ENCODE results near the gene MIDN.
A peak's percentile ranks its signal among the peaks of the same experiment; 100 is the strongest.

The MIDN gene

GRCh38 chr19:1219786-1220476 is 28.5 kb upstream of the MIDN start:
- Histone ChIP-seq H3K9ac (peak overlapping the region in 2 of 11 experiments; percentile 29 to 34; a peak in 2 of 22 replicates), H3K4me3 (no peak overlapping the region)

GRCh38 chr19:1220477-1220930 is 27.9 kb upstream of the MIDN start:
- Histone ChIP-seq H4K20me1 (peaks cover 92 to 100% (median 97%) of the 10 kb centered on the region in 11 experiments), H3K9ac (0 out of 22 replicates have a peak overlapping the region, but pooled peaks of 1 of the 11 experiments have one; percentile 18), H3K27ac (no peak overlapping the region), H3K27me3 (no peaks in the 10 kb centered on the region), H3K4me2 (no peak overlapping the region), H3K9me3 (replicated peaks in 1 of 11) (no peaks in the 10 kb centered on the region), H3K4me3 (no peak overlapping the region), H3K4me1 (peaks cover 12 to 69% (median 34%) of the 10 kb centered on the region in 10 experiments), H3K36me3 (peaks cover 61 to 94% (median 85%) of the 10 kb centered on the region in 11 experiments)
- no peak for TF ChIP-seq Cebpa-rat (IDR thresholded peaks at IDR 0.05)

More at GRCh38 chr19:1219786-1220476, 28.5 kb upstream of the MIDN start:
- Histone ChIP-seq H3K4me1 (peaks cover 18 to 69% (median 40%) of the 10 kb centered on the region in 10 experiments), H3K36me3 (peaks cover 60 to 94% (median 79%) of the 10 kb centered on the region in 11 experiments), H3K27me3 (no peaks in the 10 kb centered on the region), H4K20me1 (peaks cover 93 to 100% (median 97%) of the 10 kb centered on the region in 11 experiments), H3K9me3 (replicated peaks in 1 of 11) (no peaks in the 10 kb centered on the region), H3K4me2 (no peak overlapping the region), H3K27ac (no peak overlapping the region)
- TF ChIP-seq Cebpa-rat (IDR thresholded peaks at IDR 0.05) = no peak

- H3K9me3 ChIP-seq (replicated peaks in 1 of 11) = no peaks in the 10 kb centered on the region
- peaks cover 92 to 100% (median 97%) of the 10 kb centered on the region in 11 experiments for H4K20me1 ChIP-seq
- peaks cover 64 to 97% (median 84%) of the 10 kb centered on the region in 11 experiments for H3K36me3 ChIP-seq
- H3K4me1 ChIP-seq = peaks cover 11 to 69% (median 30%) of the 10 kb centered on the region in 10 experiments
- no peak overlapping the region for H3K4me3 ChIP-seq
- TF ChIP-seq Cebpa-rat (IDR thresholded peaks at IDR 0.05) = no peak
- no peaks in the 10 kb centered on the region for H3K27me3 ChIP-seq
- H3K9ac ChIP-seq = peak overlapping the region in 3 of 11 experiments; percentile 10 to 31 (median 18); a peak in 2 of 22 replicates
- H3K4me2 ChIP-seq = no peak overlapping the region
- no peak overlapping the region for H3K27ac ChIP-seq
Observed at GRCh38 chr19:1220976-1221903, 27.1 kb upstream of the MIDN start.

GRCh38 chr19:1221904-1222255 is 26.5 kb upstream of the MIDN start:
- TF ChIP-seq Cebpa-rat (IDR thresholded peaks at IDR 0.05) = no peak
- Histone ChIP-seq H3K4me2 (peak overlapping the region in 1 of 11 experiments; percentile 23; a peak in 1 of 22 replicates), H3K27ac (no peak overlapping the region), H3K9me3 (replicated peaks in 1 of 11) (no peaks in the 10 kb centered on the region), H4K20me1 (peaks cover 86 to 100% (median 97%) of the 10 kb centered on the region in 11 experiments), H3K36me3 (peaks cover 66 to 97% (median 84%) of the 10 kb centered on the region in 11 experiments), H3K4me1 (peaks cover 11 to 63% (median 26%) of the 10 kb centered on the region in 10 experiments), H3K9ac (peak overlapping the region in 6 of 11 experiments; percentile 12 to 46 (median 34); a peak in 6 of 22 replicates), H3K27me3 (no peaks in the 10 kb centered on the region), H3K4me3 (no peak overlapping the region)

GRCh38 chr19:1222394-1222793 is 26.0 kb upstream of the MIDN start:
- peaks cover 11 to 57% (median 22%) of the 10 kb centered on the region in 10 experiments for H3K4me1 ChIP-seq
- TF ChIP-seq Cebpa-rat (IDR thresholded peaks at IDR 0.05) = no peak
- peaks cover 81 to 100% (median 96%) of the 10 kb centered on the region in 11 experiments for H4K20me1 ChIP-seq
- peak overlapping the region in 7 of 11 experiments; percentile 8 to 32 (median 18); a peak in 5 of 22 replicates for H3K4me2 ChIP-seq
- no peaks in the 10 kb centered on the region for H3K27me3 ChIP-seq
- peak overlapping the region in 7 of 11 experiments; percentile 16 to 46 (median 38); a peak in 6 of 22 replicates for H3K9ac ChIP-seq
- no peaks in the 10 kb centered on the region for H3K9me3 ChIP-seq (replicated peaks in 1 of 11)
- H3K36me3 ChIP-seq = peaks cover 71 to 97% (median 84%) of the 10 kb centered on the region in 11 experiments
- H3K27ac ChIP-seq = no peak overlapping the region
- no peak overlapping the region for H3K4me3 ChIP-seq

- Histone ChIP-seq H4K20me1 (peaks cover 77 to 100% (median 88%) of the 10 kb centered on the region in 11 experiments), H3K27ac (no peak overlapping the region), H3K4me1 (peaks cover 10 to 50% (median 18%) of the 10 kb centered on the region in 10 experiments; a peak in 18 of 20 replicates), H3K9ac (peak overlapping the region in 7 of 11 experiments; percentile 16 to 46 (median 38); a peak in 6 of 22 replicates), H3K4me2 (peak overlapping the region in 7 of 11 experiments; percentile 8 to 32 (median 18); a peak in 5 of 22 replicates), H3K27me3 (no peaks in the 10 kb centered on the region), H3K9me3 (replicated peaks in 1 of 11) (no peaks in the 10 kb centered on the region), H3K4me3 (no peak overlapping the region), H3K36me3 (peaks cover 80 to 97% (median 90%) of the 10 kb centered on the region in 11 experiments)
- no peak for TF ChIP-seq Cebpa-rat (IDR thresholded peaks at IDR 0.05)
Observed at GRCh38 chr19:1223018-1223855, 25.1 kb upstream of the MIDN start.

- H3K9me3 ChIP-seq (replicated peaks in 1 of 11) = no peaks in the 10 kb centered on the region
- H3K4me2 ChIP-seq = peak overlapping the region in 3 of 11 experiments; percentile 50 to 61 (median 52); a peak in 5 of 22 replicates
- no peaks in the 10 kb centered on the region for H3K27me3 ChIP-seq
- no peak for TF ChIP-seq Cebpa-rat (IDR thresholded peaks at IDR 0.05)
- peaks cover 10 to 41% (median 15%) of the 10 kb centered on the region in 10 experiments; a peak in 18 of 20 replicates for H3K4me1 ChIP-seq
- peaks cover 68 to 95% (median 79%) of the 10 kb centered on the region in 11 experiments for H4K20me1 ChIP-seq
- H3K9ac ChIP-seq = peak overlapping the region in 5 of 11 experiments; percentile 16 to 61 (median 44); a peak in 6 of 22 replicates
- H3K36me3 ChIP-seq = peaks cover 84 to 95% (median 90%) of the 10 kb centered on the region in 11 experiments
- no peak overlapping the region; a peak in 1 of 22 replicates for H3K27ac ChIP-seq
- no peak overlapping the region for H3K4me3 ChIP-seq
Observed at GRCh38 chr19:1224047-1224825, 24.1 kb upstream of the MIDN start.

Data from BLaER1 treated with 17β-estradiol and CSF1 and Interleukin-3, amounts not matched to agents 10 nM and 100 nM (cell line).